Heart left ventricle (tissue), 16 donors: Measurements from ENCODE around the gene TYMP. TPM values are rescaled to one million over a fixed set of nuclear protein-coding genes. Genes with fewer than 3 reads are reported as not detected.
A peak's percentile ranks its signal among the peaks of the same experiment; 100 is the strongest.

ENCODE experiments used
- ATAC-seq, 4 donors: fragments of 200-7000 bp; cut with Tn5 transposase; one replicate each; pipeline ENCODE4 v1.9.1; 2020 to 2022; ENCODE audit warnings: moderate library complexity in 4 of 4, mild to moderate bottlenecking in 3 of 4, moderate number of reproducible peaks in 1 of 4
- DNase-seq, 5 donors: peaks; one replicate each; pipeline ENCODE4 v3.0.0-alpha.2; 2020
- H3K27ac ChIP-seq, 12 donors: fragments of 200-600 bp; sonication (generic) in 4 of 12; one replicate each; pipeline versions ENCODE4 v1.5.0 to v1.8.0; 2016 to 2022; ENCODE audit warnings: mild to moderate bottlenecking in 2 of 12
- H3K27me3 ChIP-seq, 9 donors: fragments of 200-600 bp; sonication (generic) in 2 of 9; one replicate each; pipeline versions ENCODE4 v1.5.1 to v1.8.0; 2016 to 2022; ENCODE audit warnings: mild to moderate bottlenecking in 3 of 9
- H3K36me3 ChIP-seq, 9 donors: fragments of 200-600 bp; sonication (generic) in 2 of 9; one replicate each; pipeline versions ENCODE4 v1.5.0 to v1.8.0; 2018 to 2022; ENCODE audit warnings: mild to moderate bottlenecking in 2 of 9
- H3K4me1 ChIP-seq, 12 donors: fragments of 200-600 bp; sonication (generic) in 4 of 12; one replicate each; pipeline versions ENCODE4 v1.5.0 to v1.8.0; 2016 to 2022; ENCODE audit warnings: mild to moderate bottlenecking in 3 of 12
- H3K4me3 ChIP-seq, 12 donors: fragments of 200-600 bp; sonication (generic) in 4 of 12; one replicate each; pipeline versions ENCODE4 v1.5.0 to v1.8.0; 2017 to 2022; ENCODE audit warnings: mild to moderate bottlenecking in 9 of 12, moderate library complexity in 4 of 12
- H3K9me3 ChIP-seq, 12 donors: fragments of 200-600 bp; sonication (generic) in 4 of 12; one replicate each; pipeline versions ENCODE4 v1.5.0 to v1.8.0; 2016 to 2022; ENCODE audit warnings: mild to moderate bottlenecking in 1 of 12
- CTCF ChIP-seq, 12 donors: fragments of 200-600 bp; sonication (generic) in 4 of 12; IDR thresholded peaks; one replicate each; pipeline versions ENCODE4 v1.5.0 to v1.8.0; 2018 to 2022; ENCODE audit warnings: antibody characterized with exemption in 12 of 12, mild to moderate bottlenecking in 5 of 12
- POLR2A ChIP-seq, 2 donors: fragments of 450-650 bp; IDR thresholded peaks; one replicate each; pipeline ENCODE4 v1.6.1; 2017; ENCODE audit warnings: antibody characterized with exemption in 2 of 2, mild to moderate bottlenecking in 2 of 2, moderate library complexity in 2 of 2
- WGBS, 4 donors: extraction: QIAGEN DNeasy Blood & Tissue Kit in 2 of 4; methylation state at CpG; one replicate each; pipeline versions ENCODE4 v1.1.5 to v1.1.7; 2013 to 2018; 5-methylcytosine and 5-hydroxymethylcytosine counted together
- intact Hi-C, 10 donors: fragments of 100-400 bp; cut with DNase I; formaldehyde crosslinking; loops; one replicate each; pipeline versions ENCODE4 v1.11.1 to v1.14.2; 2022
- polyA plus RNA-seq, 2 donors: library from polyadenylated mRNA; stranded (reverse); fragments of 200-250 nt; gene quantifications; one replicate each; pipeline ENCODE4 v1.2.3, GENCODE V29; 2013
- total RNA-seq, 9 donors: library from RNA; depleted of rRNA in 2 of 9; stranded (reverse); fragments of >200 nt in 2 of 9; fragmentation: NEBNext Ultra II Directional in 3 of 9; extraction: Animal tissue kit (Norgen Biotek cat#: 25700) in 3 of 9; gene quantifications; one replicate each; pipeline versions ENCODE4 v1.1.0 to v1.2.4, GENCODE V29; 2016 to 2023
- donor health status: ischemic (EF 13 %, LVEDD 7.1; RV severe dilation, severe dysfunction).
- donor health status: healthy with polysubstance abuse.
- donor health status: DM: no; HTN: yes; CAD: no.
- donor health status: DM: no; HTN: no; CAD: no.
- donor health status: ischemic (EF 25% LVEDD 6.9; RV normal size, moderate dysfunction).
- donor health status: ischemic (EF 25% LVEDD 5.7; RV mildly dilated, moderate dysfunction).
- donor health status: healthy.
- donor health status: DM: yes; HTN: yes; CAD: no.
- donor health status: ischemic (EF 35%, LVEDD 5.7; RV mildly dilated, moderate dysfunction).
- donor health status: nonischemic (EF 11% LVEDD 7.7; RV severe dilation, severe dysfunction).
- donor health status: DM: yes; HTN: yes; CAD: no.
- donor health status: PGD.
- donor health status: ischemic (EF 29% LVEDD 5.4; RV normal size, mild dysfunction).
- donor health status: nonischemic (EF 23%, LVEDD 6.1; RV moderate dilation, normal function).

TYMP gene
- total and polyA plus RNA-seq, 11 donors, result 8.3 to 198 (median 21.7) TPM

- H3K36me3 ChIP-seq, result peaks cover 0 to 40% (median 31%) of the 10 kb centered on the region in 9 donors
- intact Hi-C loops, result loop anchor here in 4 of 10 donors (5.0 to 10.0 kb wide), 4 partner anchors 57 to 261 kb away; partner anchors contain the start of genes HDAC10 (in 2 of the 4), CHKB (in 1 of the 4), SYCE3 (in 1 of the 4) and TUBGCP6 (in 1 of the 4)
These were observed 24.5 kb downstream of the TYMP start for GRCh38 chr22:50505276-50505775.

GRCh38 chr22:50504369-50505211, 25.2 kb downstream of the TYMP start:
- intact Hi-C loops, result loop anchor here in 4 of 10 donors (5.0 to 10.0 kb wide), 4 partner anchors 58 to 260 kb away; partner anchors contain the start of genes HDAC10 (in 2 of the 4), CHKB (in 1 of the 4), SYCE3 (in 1 of the 4) and TUBGCP6 (in 1 of the 4)
- peak in 1 of 5 donors; percentile 57 for DNase-seq

More at GRCh38 chr22:50505276-50505775, 24.5 kb downstream of the TYMP start:
- Histone ChIP-seq H3K4me1 (peaks cover 8 to 31% (median 23%) of the 10 kb centered on the region in 12 donors), H3K27ac (no peak overlapping the region), H3K9me3 (no peaks in the 10 kb centered on the region), H3K27me3 (no peaks in the 10 kb centered on the region), H3K4me3 (no peak overlapping the region)
- TF ChIP-seq POLR2A (IDR thresholded peaks at IDR 0.05), result no peak
- no peak for TF ChIP-seq CTCF (IDR thresholded peaks at IDR 0.05)
- ATAC-seq, result no peak
- WGBS, 4 donors, result 85 to 96% (median 93%) methylated on average over 10 to 14 of the region's 14 CpGs
- no peak for DNase-seq

GRCh38 chr22:50503475-50504145, 26.2 kb downstream of the TYMP start:
- H3K36me3 ChIP-seq, result peaks cover 0 to 38% (median 29%) of the 10 kb centered on the region in 9 donors
- no peak overlapping the region for H3K27ac ChIP-seq
- TF ChIP-seq CTCF (IDR thresholded peaks at IDR 0.05) (no peak), POLR2A (IDR thresholded peaks at IDR 0.05) (no peak)
- DNase-seq, result peak in 1 of 5 donors; percentile 60
- intact Hi-C loops, result loop anchor here in 3 of 10 donors (10.0 kb wide), 2 partner anchors 249 to 259 kb away; partner anchors contain the start of genes HDAC10 (in 2 of the 3) and TUBGCP6 (in 1 of the 3)
- peaks cover 4 to 20% (median 13%) of the 10 kb centered on the region in 12 donors for H3K4me1 ChIP-seq
- 87 to 90% (median 89%) methylated on average over 20 to 26 of the region's 26 CpGs for WGBS, 4 donors
- H3K4me3 ChIP-seq, result no peak overlapping the region
- no peaks in the 10 kb centered on the region for H3K27me3 ChIP-seq
- ATAC-seq, result no peak
- H3K9me3 ChIP-seq, result no peaks in the 10 kb centered on the region

More at GRCh38 chr22:50504369-50505211, 25.2 kb downstream of the TYMP start:
- 95 to 96% (median 95%) methylated on average over 5 to 44 of the region's 44 CpGs for WGBS, 4 donors
- no peak overlapping the region for H3K27ac ChIP-seq
- no peak for ATAC-seq
- no peaks in the 10 kb centered on the region for H3K27me3 ChIP-seq
- no peak overlapping the region for H3K4me3 ChIP-seq
- peaks cover 0 to 38% (median 29%) of the 10 kb centered on the region in 9 donors for H3K36me3 ChIP-seq
- peaks cover 8 to 28% (median 22%) of the 10 kb centered on the region in 12 donors for H3K4me1 ChIP-seq
- H3K9me3 ChIP-seq, result no peaks in the 10 kb centered on the region
- TF ChIP-seq POLR2A (IDR thresholded peaks at IDR 0.05), result no peak
- TF ChIP-seq CTCF (IDR thresholded peaks at IDR 0.05), result no peak
